ENCODE measurements around the gene OPCML. TPM values are rescaled to one million over a fixed set of nuclear protein-coding genes. Genes with fewer than 3 reads are reported as not detected.

Gene OPCML
- total RNA-seq, 2 donors from 2014 or later = 0.04 TPM; not detected in 1

DNA sequence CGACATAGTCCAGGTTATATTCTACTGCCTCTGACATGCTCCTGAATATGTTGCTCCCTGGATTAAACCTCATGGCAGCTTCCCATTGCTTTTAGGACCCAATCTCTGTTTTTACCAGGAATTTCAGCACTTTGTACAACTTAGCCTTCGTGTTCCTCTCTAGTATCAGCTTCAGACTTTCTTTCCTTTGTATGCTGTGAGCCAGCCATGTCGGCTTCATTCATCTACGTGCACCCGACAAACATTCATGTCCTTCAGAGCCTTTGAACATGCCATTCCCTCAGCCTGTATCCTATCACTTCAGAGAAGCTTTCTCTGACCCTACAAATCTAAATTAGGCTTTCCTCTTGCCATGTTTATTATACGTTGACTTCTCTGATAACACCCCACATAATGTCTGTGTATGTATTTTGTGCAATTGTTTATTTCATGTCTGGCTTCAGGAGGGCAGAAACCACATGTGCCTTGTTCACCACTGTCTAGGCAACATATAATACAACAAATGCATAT is 743.4 kb downstream of the OPCML start:
- no peak for DNase-seq (ENCODE audit: low spot score)
- Histone ChIP-seq H3K27ac (no peak overlapping the region), H3K4me3 (no peak overlapping the region), H3K27me3 (no peaks in the 10 kb centered on the region), H3K36me3 (no peaks in the 10 kb centered on the region), H3K4me1 (peaks cover 0 to 4% of the 10 kb centered on the region in 2 donors), H3K9me3 (no peaks in the 10 kb centered on the region)
- TF ChIP-seq, protein P1, sequence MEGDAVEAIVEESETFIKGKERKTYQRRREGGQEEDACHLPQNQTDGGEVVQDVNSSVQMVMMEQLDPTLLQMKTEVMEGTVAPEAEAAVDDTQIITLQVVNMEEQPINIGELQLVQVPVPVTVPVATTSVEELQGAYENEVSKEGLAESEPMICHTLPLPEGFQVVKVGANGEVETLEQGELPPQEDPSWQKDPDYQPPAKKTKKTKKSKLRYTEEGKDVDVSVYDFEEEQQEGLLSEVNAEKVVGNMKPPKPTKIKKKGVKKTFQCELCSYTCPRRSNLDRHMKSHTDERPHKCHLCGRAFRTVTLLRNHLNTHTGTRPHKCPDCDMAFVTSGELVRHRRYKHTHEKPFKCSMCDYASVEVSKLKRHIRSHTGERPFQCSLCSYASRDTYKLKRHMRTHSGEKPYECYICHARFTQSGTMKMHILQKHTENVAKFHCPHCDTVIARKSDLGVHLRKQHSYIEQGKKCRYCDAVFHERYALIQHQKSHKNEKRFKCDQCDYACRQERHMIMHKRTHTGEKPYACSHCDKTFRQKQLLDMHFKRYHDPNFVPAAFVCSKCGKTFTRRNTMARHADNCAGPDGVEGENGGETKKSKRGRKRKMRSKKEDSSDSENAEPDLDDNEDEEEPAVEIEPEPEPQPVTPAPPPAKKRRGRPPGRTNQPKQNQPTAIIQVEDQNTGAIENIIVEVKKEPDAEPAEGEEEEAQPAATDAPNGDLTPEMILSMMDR (IDR thresholded peaks at IDR 0.05) = no peak

DNA sequence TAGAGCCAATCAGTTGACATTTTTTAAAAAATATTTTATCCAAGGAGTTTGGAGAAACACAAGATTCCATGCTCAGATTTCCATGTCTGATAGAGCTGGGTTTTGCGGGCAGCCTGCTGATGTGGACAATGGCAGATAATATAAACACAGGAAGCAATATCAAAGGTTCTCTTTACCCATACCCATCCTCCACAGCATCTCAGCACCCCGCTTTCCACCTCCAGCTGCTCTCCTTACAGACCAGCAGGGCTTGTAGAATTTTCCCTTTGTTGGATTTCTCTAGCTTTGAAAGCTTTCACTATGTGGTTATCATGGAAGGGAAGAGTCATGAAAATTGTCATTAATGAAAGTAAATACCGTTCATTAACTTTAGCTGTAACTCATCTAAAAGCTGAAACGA is 746.4 kb downstream of the OPCML start:
- Histone ChIP-seq H3K27ac (no peak overlapping the region), H3K27me3 (no peaks in the 10 kb centered on the region), H3K4me3 (no peak overlapping the region), H3K4me1 (no peaks in the 10 kb centered on the region), H3K36me3 (no peaks in the 10 kb centered on the region), H3K9me3 (no peaks in the 10 kb centered on the region)
- DNase-seq (ENCODE audit: low spot score) = no peak
- TF ChIP-seq, protein P1 (IDR thresholded peaks at IDR 0.05) = no peak

DNA sequence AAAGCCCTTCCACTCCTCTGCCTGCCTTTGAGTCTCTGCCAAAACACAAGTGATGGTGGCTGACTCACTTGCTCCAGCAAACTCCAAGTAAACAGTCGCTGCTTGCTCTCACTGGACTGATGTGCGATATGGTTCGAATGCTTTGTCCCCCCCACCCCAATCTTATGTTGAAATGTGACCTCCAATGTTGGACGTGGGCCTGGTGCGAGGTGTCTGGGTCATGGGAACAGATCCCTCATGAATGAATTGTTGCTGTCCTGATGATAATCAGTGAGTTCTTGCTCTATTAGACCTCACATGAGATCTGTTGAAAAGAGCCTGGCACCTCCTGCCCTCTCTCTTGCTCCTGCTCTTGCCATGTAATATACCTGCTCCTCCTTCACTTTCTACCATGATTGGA is 747.9 kb downstream of the OPCML start:
- TF ChIP-seq, protein P1 (IDR thresholded peaks at IDR 0.05) = no peak
- H3K27ac ChIP-seq = no peak overlapping the region
- H3K36me3 ChIP-seq = no peaks in the 10 kb centered on the region
- H3K27me3 ChIP-seq = no peaks in the 10 kb centered on the region
- DNase-seq (ENCODE audit: low spot score) = no peak
- no peaks in the 10 kb centered on the region for H3K4me1 ChIP-seq
- no peak overlapping the region for H3K4me3 ChIP-seq
- no peaks in the 10 kb centered on the region for H3K9me3 ChIP-seq

DNA sequence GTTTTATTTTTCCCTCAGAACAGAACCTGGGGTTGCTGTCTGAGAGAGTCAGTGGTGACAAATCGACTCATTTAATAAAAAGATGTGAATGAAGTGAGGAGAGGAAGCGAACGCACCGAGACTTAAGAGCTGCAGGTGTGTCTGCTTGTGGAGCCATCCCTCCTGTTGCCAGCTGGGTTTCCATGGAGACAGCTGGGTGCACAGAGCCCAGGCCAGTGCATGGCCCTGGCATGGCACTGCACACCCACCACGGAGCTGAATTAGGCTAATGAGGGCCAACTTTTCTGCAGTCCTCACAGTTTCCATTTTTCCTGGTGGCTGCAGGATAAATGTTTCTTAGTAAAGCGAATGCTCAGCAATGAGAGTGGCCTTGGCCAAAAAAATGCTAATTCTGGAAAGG is 750.2 kb downstream of the OPCML start:
- DNase-seq (ENCODE audit: low spot score) = no peak
- no peak overlapping the region for H3K27ac ChIP-seq
- no peaks in the 10 kb centered on the region for H3K9me3 ChIP-seq
- TF ChIP-seq, protein P1 (IDR thresholded peaks at IDR 0.05) = no peak
- H3K36me3 ChIP-seq = no peaks in the 10 kb centered on the region
- no peaks in the 10 kb centered on the region for H3K27me3 ChIP-seq
- H3K4me1 ChIP-seq = no peaks in the 10 kb centered on the region
- no peak overlapping the region for H3K4me3 ChIP-seq

DNA sequence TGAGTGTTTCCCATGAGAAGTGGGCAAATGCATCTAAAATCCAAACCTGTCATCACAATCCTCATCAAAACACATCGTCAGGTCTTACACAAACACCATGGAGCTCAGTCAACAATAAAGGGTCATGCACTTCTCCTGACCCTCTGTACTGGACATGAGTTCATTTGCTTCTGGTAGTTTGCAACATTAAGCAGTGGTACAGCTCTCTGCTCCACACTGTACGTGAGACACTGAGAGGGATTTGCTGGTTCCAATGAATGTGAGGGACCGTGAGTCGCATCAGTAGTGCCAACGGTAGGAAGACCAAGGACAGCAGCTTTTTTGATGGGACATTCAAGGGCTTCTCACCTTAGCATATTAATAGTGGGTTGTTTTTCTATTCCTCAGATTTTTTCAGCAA is 752.3 kb downstream of the OPCML start:
- TF ChIP-seq, protein P1 (IDR thresholded peaks at IDR 0.05) = no peak
- H3K27ac ChIP-seq = no peak overlapping the region
- no peak for DNase-seq (ENCODE audit: low spot score)
- H3K36me3 ChIP-seq = no peaks in the 10 kb centered on the region
- no peak overlapping the region for H3K4me3 ChIP-seq
- H3K27me3 ChIP-seq = no peaks in the 10 kb centered on the region
- no peaks in the 10 kb centered on the region for H3K4me1 ChIP-seq
- H3K9me3 ChIP-seq = no peaks in the 10 kb centered on the region

DNA sequence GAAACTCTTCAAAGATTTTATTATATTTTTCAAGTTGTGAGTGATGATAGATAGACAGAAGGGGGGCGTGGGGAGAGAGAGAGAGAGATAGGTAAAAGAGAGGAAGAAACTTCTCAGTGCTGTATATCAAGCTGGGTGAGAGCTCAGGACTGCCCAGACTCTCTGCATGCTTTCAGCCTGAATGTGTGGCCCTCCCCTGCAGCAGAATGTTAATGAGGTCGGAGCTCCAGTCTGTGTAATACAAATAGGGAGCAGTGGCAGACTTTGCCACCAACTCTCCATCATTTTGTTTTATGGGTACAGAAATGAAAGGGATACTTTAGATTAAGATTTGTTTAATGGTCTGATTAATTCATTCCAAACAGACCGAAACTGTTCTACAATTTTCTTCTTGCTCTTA is 752.8 kb downstream of the OPCML start:
- Histone ChIP-seq H3K27ac (no peak overlapping the region), H3K36me3 (no peaks in the 10 kb centered on the region), H3K27me3 (no peaks in the 10 kb centered on the region), H3K9me3 (no peaks in the 10 kb centered on the region), H3K4me3 (no peak overlapping the region), H3K4me1 (no peaks in the 10 kb centered on the region)
- TF ChIP-seq, protein P1 (IDR thresholded peaks at IDR 0.05) = no peak
- DNase-seq (ENCODE audit: low spot score) = no peak
